Measurements from ENCODE around the gene BMP7. TPM values are rescaled to one million over a fixed set of nuclear protein-coding genes. Genes with fewer than 3 reads are reported as not detected.

The BMP7 gene
- total and polyA plus RNA-seq, 2 of the 8 experiments (the other 6 are each of a cell fraction or from before 2014, with no cell fraction given), result 9.2 to 14.7 TPM

DNA sequence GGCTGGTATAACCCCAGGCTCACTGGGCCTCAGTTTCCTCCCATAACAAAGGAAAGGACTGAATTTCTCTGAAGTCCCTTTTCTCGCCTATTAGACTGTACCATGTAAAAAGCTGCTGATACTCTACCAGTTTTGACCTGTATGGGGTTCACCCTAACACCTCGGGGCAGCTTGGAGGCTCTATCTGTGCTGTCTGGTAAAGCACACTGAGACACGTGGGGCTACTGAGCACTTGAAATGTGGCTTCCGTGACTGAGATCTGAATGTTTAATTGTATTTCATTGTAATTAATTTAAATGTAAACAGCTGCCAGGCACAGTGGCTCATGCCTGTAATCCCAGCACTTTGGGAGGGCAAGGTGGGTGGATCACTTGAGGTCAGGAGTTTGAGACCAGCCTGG is 24.0 kb downstream of the BMP7 start:
- Histone ChIP-seq H4K5ac (ENCODE audit: insufficient read length, low read depth, low read length) (no peak overlapping the region), H3K79me1 (ENCODE audit: low read depth, low read length) (peaks cover 6% of the 10 kb centered on the region; the same call in 1 of the 2 replicates), H2AK5ac (ENCODE audit: low read depth, low read length) (no peak overlapping the region), H3K79me2 (ENCODE audit: control insufficient read depth in 1 of 2, insufficient read depth in 2 of 2, low read length in 2 of 2) (no peaks in the 10 kb centered on the region), H4K20me1 (replicated peaks in 1 of 2; ENCODE audit: control insufficient read depth in 1 of 2, insufficient read depth in 2 of 2, low read length in 2 of 2) (no peaks in the 10 kb centered on the region), H3K9ac (replicated peaks in 1 of 4; ENCODE audit: extremely low read depth in 1 of 4, low read depth in 3 of 4, low read length in 3 of 4) (no peak overlapping the region), H2AFZ (ENCODE audit: low read length) (no peak overlapping the region), H2BK12ac (ENCODE audit: low read depth, low read length) (no peak overlapping the region), H2BK20ac (ENCODE audit: low read length) (no peak overlapping the region), H3K4me1 (replicated peaks in 1 of 4; ENCODE audit: control insufficient read depth in 3 of 4, insufficient read depth in 4 of 4, low read length in 3 of 4) (peaks cover 0 to 8% (median 2%) of the 10 kb centered on the region in 4 experiments; a peak in 3 of 7 replicates), H3K18ac (ENCODE audit: extremely low read depth, low read length) (no peak overlapping the region), H3K23ac (ENCODE audit: insufficient read length) (no peak overlapping the region), H3K27me3 (replicated peaks in 1 of 4; ENCODE audit: control insufficient read depth in 3 of 4, extremely low read depth in 1 of 4, insufficient read depth in 3 of 4, low read length in 3 of 4) (no peaks in the 10 kb centered on the region; a peak in 1 of 7 replicates), H3K4me3 (ENCODE audit: extremely low read depth in 1 of 4, insufficient read depth in 2 of 4, low read depth in 3 of 4, low read length in 4 of 4) (no peak overlapping the region), H3K14ac (ENCODE audit: insufficient read length) (no peak overlapping the region), H3K27ac (ENCODE audit: low read depth, low read length) (no peak overlapping the region), H2BK15ac (ENCODE audit: low read length) (no peak overlapping the region), H4K91ac (replicated peaks; ENCODE audit: insufficient read length, low read length) (no peak overlapping the region), H2BK5ac (ENCODE audit: low read depth, low read length) (no peak overlapping the region), H3K9me3 (ENCODE audit: insufficient read depth in 2 of 2, low read depth in 1 of 2, low read length in 1 of 2) (peaks cover 6 to 8% of the 10 kb centered on the region in 2 experiments; a peak in 1 of 4 replicates), H4K8ac (ENCODE audit: extremely low read depth, insufficient read depth, low read length) (no peak overlapping the region), H3K23me2 (ENCODE audit: low read depth, low read length) (no peaks in the 10 kb centered on the region), H3K36me3 (ENCODE audit: control insufficient read depth in 2 of 4, insufficient read depth in 4 of 4, low read length in 3 of 4) (no peaks in the 10 kb centered on the region), H3K4ac (replicated peaks; ENCODE audit: insufficient read length, low read depth, low read length) (no peak overlapping the region), H3K4me2 (ENCODE audit: insufficient read depth in 1 of 2, low read depth in 2 of 2, low read length in 2 of 2) (no peak overlapping the region), H2BK120ac (replicated peaks; ENCODE audit: low read depth, low read length) (no peak overlapping the region), H3K56ac (replicated peaks; ENCODE audit: insufficient read length, low read depth, low read length) (no peak overlapping the region)
- FAIRE-seq (no peak), DNase-seq (ENCODE audit: low read depth in 1 of 2, low spot score in 2 of 2) (no peak)
- POLR2A ChIA-PET (ENCODE audit: partially characterized antibody), result no interaction called here
- 83% methylated on average over 4 of the region's 4 CpGs; no CpG with 5 or more reads in 1 of the 2 experiments for WGBS, 2 experiments (ENCODE audit: extremely low coverage in 1 of 2, insufficient coverage in 1 of 2, insufficient read length in 1 of 2, insufficient replicate concordance in 2 of 2, low coverage in 1 of 2, low lambda C conversion rate in 2 of 2, missing lambda C conversion rate in 1 of 2)
- CTCF ChIA-PET (ENCODE audit: partially characterized antibody), result interaction anchor here (1.2 to 3.7 kb wide), 11 partner anchors 9 to 104 kb away, joined by 3 to 20 read pairs (median 6); partner anchors contain the start of gene SPO11
- TF ChIP-seq GABPA (IDR thresholded peaks at IDR 0.05; ENCODE audit: borderline replicate concordance, insufficient read depth, low read length) (no peak), HDAC2 (IDR thresholded peaks at IDR 0.05; ENCODE audit: borderline replicate concordance in 1 of 2, low read depth in 2 of 2, low read length in 2 of 2) (no peak), POLR2A (IDR thresholded peaks at IDR 0.05; ENCODE audit: control extremely low read depth in 1 of 2, low read depth in 2 of 2, low read length in 2 of 2) (no peak), BACH1 (IDR thresholded peaks at IDR 0.05; ENCODE audit: low read length) (no peak), SAP30 (IDR thresholded peaks at IDR 0.05; ENCODE audit: insufficient read depth, insufficient replicate concordance, low read length) (no peak), BCL11A (IDR thresholded peaks at IDR 0.05; ENCODE audit: low read depth in 2 of 2, low read length in 2 of 2) (no peak), CREB1 (IDR thresholded peaks at IDR 0.05) (no peak), SP2 (IDR thresholded peaks at IDR 0.05; ENCODE audit: low read length) (no peak)
- TF ChIP-seq, protein P1, sequence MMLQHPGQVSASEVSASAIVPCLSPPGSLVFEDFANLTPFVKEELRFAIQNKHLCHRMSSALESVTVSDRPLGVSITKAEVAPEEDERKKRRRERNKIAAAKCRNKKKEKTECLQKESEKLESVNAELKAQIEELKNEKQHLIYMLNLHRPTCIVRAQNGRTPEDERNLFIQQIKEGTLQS (IDR thresholded peaks at IDR 0.05; ENCODE audit: insufficient read depth, low read depth, low read length), result no peak
- TF ChIP-seq, protein P2, sequence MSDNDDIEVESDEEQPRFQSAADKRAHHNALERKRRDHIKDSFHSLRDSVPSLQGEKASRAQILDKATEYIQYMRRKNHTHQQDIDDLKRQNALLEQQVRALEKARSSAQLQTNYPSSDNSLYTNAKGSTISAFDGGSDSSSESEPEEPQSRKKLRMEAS (IDR thresholded peaks at IDR 0.05), result no peak
- TF ChIP-seq, protein P3, sequence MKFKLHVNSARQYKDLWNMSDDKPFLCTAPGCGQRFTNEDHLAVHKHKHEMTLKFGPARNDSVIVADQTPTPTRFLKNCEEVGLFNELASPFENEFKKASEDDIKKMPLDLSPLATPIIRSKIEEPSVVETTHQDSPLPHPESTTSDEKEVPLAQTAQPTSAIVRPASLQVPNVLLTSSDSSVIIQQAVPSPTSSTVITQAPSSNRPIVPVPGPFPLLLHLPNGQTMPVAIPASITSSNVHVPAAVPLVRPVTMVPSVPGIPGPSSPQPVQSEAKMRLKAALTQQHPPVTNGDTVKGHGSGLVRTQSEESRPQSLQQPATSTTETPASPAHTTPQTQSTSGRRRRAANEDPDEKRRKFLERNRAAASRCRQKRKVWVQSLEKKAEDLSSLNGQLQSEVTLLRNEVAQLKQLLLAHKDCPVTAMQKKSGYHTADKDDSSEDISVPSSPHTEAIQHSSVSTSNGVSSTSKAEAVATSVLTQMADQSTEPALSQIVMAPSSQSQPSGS (IDR thresholded peaks at IDR 0.05; ENCODE audit: low read length), result no peak

Measured in H1 (cell line).